Vagina (tissue), 2 donors: ENCODE results near the gene EVC.

Experiments
- CTCF ChIP-seq, 3 experiments: fragments of 450-650 bp in 2 of 3; fragments of 200-600 bp in 1 of 3; sonication (generic) in 1 of 3; IDR thresholded peaks; one replicate each; pipeline ENCODE4 v1.5.1; 2017 to 2019; ENCODE audit warnings: antibody characterized with exemption in 3 of 3, mild to moderate bottlenecking in 2 of 3, moderate library complexity in 2 of 3
- POLR2A ChIP-seq, 2 donors: fragments of 450-650 bp; IDR thresholded peaks; one replicate each; pipeline ENCODE4 v1.6.1; 2017; ENCODE audit warnings: antibody characterized with exemption in 2 of 2, mild to moderate bottlenecking in 2 of 2, moderate library complexity in 2 of 2
- POLR2AphosphoS5 ChIP-seq, 2 donors: sonication (generic); formaldehyde crosslinking; IDR thresholded peaks; one replicate each; pipeline ENCODE4 v1.9.0; 2017; ENCODE audit warnings: antibody characterized with exemption in 2 of 2, mild to moderate bottlenecking in 2 of 2, low read depth in 1 of 2; ENCODE audit not compliant: insufficient read depth in 1 of 2

- TF ChIP-seq CTCF (IDR thresholded peaks at IDR 0.05) (no peak), POLR2A (IDR thresholded peaks at IDR 0.05) (no peak), POLR2AphosphoS5 (IDR thresholded peaks at IDR 0.05; ENCODE audit: insufficient read depth in 1 of 2, low read depth in 1 of 2) (no peak)
These were observed 79.5 kb downstream of the EVC start for GRCh38 chr4:5790546-5790857.
